T-cell (primary cell): ENCODE measurements around the gene WBP2. TPM values are rescaled to one million over a fixed set of nuclear protein-coding genes. Genes with fewer than 3 reads are reported as not detected.
A peak's percentile ranks its signal among the peaks of the same experiment; 100 is the strongest.

Source experiments
- ATAC-seq, 4 experiments: fragments of 200-7000 bp in 3 of 4; fragments of 150-1000 bp in 1 of 4; cut with Tn5 transposase; replicated peaks in 1 of 4; 1 replicate in 3 of 4; 2 replicates in 1 of 4; pipeline ENCODE4 v1.10.0; 2021; ENCODE audit warnings: moderate library complexity in 3 of 4, mild to moderate bottlenecking in 2 of 4, moderate number of reproducible peaks in 1 of 4
- CTCF ChIA-PET, 2 donors: fragments of 300-600 bp; sonication (Branson Sonifier 250); formaldehyde crosslinking; loops; one replicate each; lab custom pipeline; 2022; ENCODE audit warnings: antibody characterized with exemption in 2 of 2; lab: Charles Lee
- POLR2A ChIA-PET, 2 donors: fragments of 300-600 bp; sonication (Branson Sonifier 250); formaldehyde crosslinking; loops; one replicate each; lab custom pipeline; 2022; ENCODE audit warnings: antibody characterized with exemption in 2 of 2; lab: Charles Lee
- DNase-seq, 35 experiments: peaks; one replicate each; pipeline versions ENCODE4 v3.0.0 to v3.0.0-alpha.2; 2013 to 2023
- H3K27ac ChIP-seq: one replicate; pipeline ENCODE4 v1.5.1; 2013; ENCODE audit warnings: low read length
- H3K27me3 ChIP-seq, 2 experiments: replicated peaks in 1 of 2; 1 replicate in 1 of 2; 2 replicates in 1 of 2; pipeline versions ENCODE4 v1.6.1 to v1.7.0; 2013; ENCODE audit warnings: low read length in 1 of 2, mixed read lengths in 1 of 2; ENCODE audit not compliant: control insufficient read depth in 2 of 2, insufficient read depth in 2 of 2; ENCODE audit errors: extremely low read depth in 1 of 2
- H3K36me3 ChIP-seq, 2 donors: 1 replicate in 1 of 2; 2 replicates in 1 of 2; pipeline versions ENCODE4 v1.6.1 to v1.7.0; 2013; ENCODE audit warnings: low read length in 1 of 2; ENCODE audit not compliant: control insufficient read depth in 2 of 2, insufficient read depth in 1 of 2; ENCODE audit errors: extremely low read depth in 1 of 2
- H3K4me1 ChIP-seq, 2 experiments: 1 replicate in 1 of 2; 2 replicates in 1 of 2; pipeline versions ENCODE4 v1.6.1 to v1.7.0; 2013; ENCODE audit warnings: low read length in 2 of 2, mixed read lengths in 1 of 2; ENCODE audit not compliant: insufficient read depth in 2 of 2, control insufficient read depth in 1 of 2; ENCODE audit errors: extremely low read depth in 1 of 2
- H3K4me3 ChIP-seq, 2 donors: 1 replicate in 1 of 2; 2 replicates in 1 of 2; pipeline versions ENCODE4 v1.5.1 to v1.7.0; 2013; ENCODE audit warnings: mild to moderate bottlenecking in 2 of 2, low read length in 1 of 2, moderate library complexity in 1 of 2; ENCODE audit not compliant: control insufficient read depth in 1 of 2; ENCODE audit errors: extremely low read depth in 1 of 2
- H3K9me3 ChIP-seq: 2 replicates; pipeline ENCODE4 v1.7.0; 2013
- H3K27ac Mint-ChIP-seq, 2 donors: one replicate each; pipeline ENCODE4 v1.8.0; 2020 to 2021; ENCODE audit warnings: mild to moderate bottlenecking in 2 of 2, mixed read lengths in 2 of 2
- H3K27me3 Mint-ChIP-seq, 2 donors: one replicate each; pipeline ENCODE4 v1.8.0; 2021 to 2022; ENCODE audit warnings: mixed read lengths in 2 of 2
- H3K36me3 Mint-ChIP-seq: one replicate; pipeline ENCODE4 v1.8.0; 2021; ENCODE audit warnings: mixed read lengths
- H3K4me1 Mint-ChIP-seq, 3 donors: one replicate each; pipeline ENCODE4 v1.8.0; 2020 to 2022; ENCODE audit warnings: mixed read lengths in 3 of 3, mild to moderate bottlenecking in 1 of 3
- H3K4me3 Mint-ChIP-seq, 3 donors: one replicate each; pipeline ENCODE4 v1.8.0; 2020 to 2022; ENCODE audit warnings: mild to moderate bottlenecking in 3 of 3, mixed read lengths in 3 of 3, moderate library complexity in 3 of 3
- H3K9me3 Mint-ChIP-seq, 3 donors: one replicate each; pipeline ENCODE4 v1.8.0; 2020 to 2022; ENCODE audit warnings: mixed read lengths in 3 of 3
- WGBS: methylation state at CpG from one replicate; pipeline ENCODE4 v1.1.5; 2013; ENCODE audit warnings: missing lambda C conversion rate; ENCODE audit not compliant: insufficient coverage; 5-methylcytosine and 5-hydroxymethylcytosine counted together
- total RNA-seq, 35 experiments: library from RNA in 6 of 35; stranded (reverse) in 6 of 35; fragments of 120-200 nt in 1 of 35; gene quantifications; one replicate each; pipeline versions ENCODE4 v1.2.1 to v1.2.4 and lab custom pipeline; 2013 to 2026

WBP2 gene
- total RNA-seq, 5 donors from 2014 or later (not counting 1 experiment from before 2014, with no cell fraction given) = 91.4 to 158 (median 138) TPM

- H3K4me3 ChIP-seq = peak overlapping the region; percentile 57 to 67
- H3K4me1 ChIP-seq = peaks cover 22 to 58% of the 10 kb centered on the region in 2 experiments
- no peak for ATAC-seq
- POLR2A ChIA-PET = interaction anchor here (0.6 to 0.8 kb wide), 4 partner anchors 11 to 188 kb away, joined by 3 to 15 read pairs (median 6); no protein-coding TSS in a partner anchor
- Mint-ChIP-seq H3K4me1 (peaks cover 36 to 49% (median 46%) of the 10 kb centered on the region in 3 donors), H3K27ac (peak overlapping the region; percentile 90 to 94), H3K4me3 (peak overlapping the region; percentile 78 to 88 (median 85)), H3K36me3 (no peaks in the 10 kb centered on the region), H3K9me3 (no peaks in the 10 kb centered on the region), H3K27me3 (peaks cover 0 to 4% of the 10 kb centered on the region in 2 donors)
- 54% methylated on average over 4 of the region's 5 CpGs for WGBS
- peak overlapping the region; percentile 79 for H3K27ac ChIP-seq
- CTCF ChIA-PET = interaction anchor here (0.5 to 2.8 kb wide), 11 partner anchors 11 to 122 kb away, joined by 3 to 33 read pairs (median 3); partner anchors contain the start of genes MRPL38 (in 1 of the 2), UNK (in 1 of the 2) and WBP2 (in 1 of the 2)
- no peak for DNase-seq
- no peaks in the 10 kb centered on the region for H3K9me3 ChIP-seq
- peaks cover 2 to 22% of the 10 kb centered on the region in 2 experiments for H3K27me3 ChIP-seq
- no peaks in the 10 kb centered on the region for H3K36me3 ChIP-seq
Observed at GRCh38 chr17:75875940-75876189, 20.7 kb upstream of the WBP2 start.

- H3K4me3 Mint-ChIP-seq = peak overlapping the region; percentile 78 to 88 (median 85)
Observed at GRCh38 chr17:75875182-75875939, 20.2 kb upstream of the WBP2 start.

GRCh38 chr17:75874323-75875181 lies 19.4 kb upstream of the WBP2 start:
- 92% methylated on average over 30 of the region's 38 CpGs for WGBS
- peaks cover 22 to 58% of the 10 kb centered on the region in 2 experiments for H3K4me1 ChIP-seq
- peak overlapping the region; percentile 34 for H3K27ac ChIP-seq
- no peak for DNase-seq
- Mint-ChIP-seq H3K9me3 (no peaks in the 10 kb centered on the region), H3K4me1 (peaks cover 36 to 53% (median 46%) of the 10 kb centered on the region in 3 donors), H3K27ac (peak overlapping the region; percentile 90 to 94), H3K4me3 (peak overlapping the region in 1 of 3 donors; percentile 88), H3K36me3 (no peaks in the 10 kb centered on the region), H3K27me3 (no peaks in the 10 kb centered on the region)
- CTCF ChIA-PET = no interaction called here
- H3K9me3 ChIP-seq = no peaks in the 10 kb centered on the region
- no peak for ATAC-seq
- no peaks in the 10 kb centered on the region for H3K36me3 ChIP-seq
- H3K4me3 ChIP-seq = no peak overlapping the region
- peaks cover 0 to 19% of the 10 kb centered on the region in 2 experiments for H3K27me3 ChIP-seq
- POLR2A ChIA-PET = no interaction called here

More at GRCh38 chr17:75875182-75875939, 20.2 kb upstream of the WBP2 start:
- Mint-ChIP-seq H3K36me3 (no peaks in the 10 kb centered on the region), H3K4me1 (peaks cover 36 to 53% (median 46%) of the 10 kb centered on the region in 3 donors), H3K27me3 (peaks cover 0 to 4% of the 10 kb centered on the region in 2 donors), H3K27ac (peak overlapping the region; percentile 90 to 94), H3K9me3 (no peaks in the 10 kb centered on the region)
- ATAC-seq (no peak), DNase-seq (no peak)
- ChIA-PET CTCF (interaction anchor here (0.5 to 2.8 kb wide), 10 partner anchors 10 to 122 kb away, joined by 3 to 33 read pairs (median 3); partner anchors contain the start of genes MRPL38 (in 1 of the 2), UNK (in 1 of the 2) and WBP2 (in 1 of the 2)), POLR2A (interaction anchor here (0.6 to 0.8 kb wide), 4 partner anchors 11 to 188 kb away, joined by 3 to 15 read pairs (median 6); no protein-coding TSS in a partner anchor)
- Histone ChIP-seq H3K4me1 (peaks cover 22 to 58% of the 10 kb centered on the region in 2 experiments), H3K27ac (peak overlapping the region; percentile 79), H3K9me3 (no peaks in the 10 kb centered on the region), H3K36me3 (no peaks in the 10 kb centered on the region), H3K4me3 (peak overlapping the region; percentile 57 to 67), H3K27me3 (peaks cover 2 to 21% of the 10 kb centered on the region in 2 experiments)
- 59% methylated on average over 7 of the region's 18 CpGs for WGBS

GRCh38 chr17:75873587-75874322 lies 18.6 kb upstream of the WBP2 start:
- ATAC-seq (no peak), DNase-seq (no peak)
- H3K4me3 Mint-ChIP-seq = peak overlapping the region in 1 of 3 donors; percentile 6
- H3K4me1 ChIP-seq = peaks cover 22 to 56% of the 10 kb centered on the region in 2 experiments
- no peaks in the 10 kb centered on the region for H3K27me3 Mint-ChIP-seq
- H3K27ac Mint-ChIP-seq = peak overlapping the region; percentile 96
- H3K9me3 ChIP-seq = no peaks in the 10 kb centered on the region
- H3K36me3 ChIP-seq = no peaks in the 10 kb centered on the region
- H3K4me3 ChIP-seq = no peak overlapping the region
- no peaks in the 10 kb centered on the region for H3K36me3 Mint-ChIP-seq
- peaks cover 0 to 13% of the 10 kb centered on the region in 2 experiments for H3K27me3 ChIP-seq
- CTCF ChIA-PET = interaction anchor here in 1 of 2 donors (1.3 kb wide), 1 partner anchor 18 kb away, joined by 3 read pairs; the partner anchor contains the start of gene WBP2
- 85% methylated on average over 4 of the region's 11 CpGs for WGBS
- H3K4me1 Mint-ChIP-seq = peaks cover 34 to 51% (median 46%) of the 10 kb centered on the region in 3 donors
- H3K27ac ChIP-seq = peak overlapping the region; percentile 34
- H3K9me3 Mint-ChIP-seq = no peaks in the 10 kb centered on the region
- POLR2A ChIA-PET = interaction anchor here in 1 of 2 donors (0.7 kb wide), 1 partner anchor 192 kb away, joined by 4 read pairs; no protein-coding TSS in a partner anchor

- Histone ChIP-seq H3K9me3 (no peaks in the 10 kb centered on the region), H3K27me3 (peaks cover 0 to 10% of the 10 kb centered on the region in 2 experiments), H3K36me3 (no peaks in the 10 kb centered on the region), H3K4me1 (peaks cover 22 to 50% of the 10 kb centered on the region in 2 experiments), H3K4me3 (no peak overlapping the region), H3K27ac (peak overlapping the region; percentile 89)
- CTCF ChIA-PET = interaction anchor here in 1 of 2 donors (0.7 to 1.3 kb wide), 2 partner anchors 17 to 87 kb away, joined by 3 read pairs; partner anchors contain the start of gene WBP2
- Mint-ChIP-seq H3K27ac (peak overlapping the region; percentile 96), H3K36me3 (no peaks in the 10 kb centered on the region), H3K27me3 (no peaks in the 10 kb centered on the region), H3K4me3 (peak overlapping the region in 2 of 3 donors; percentile 24 to 47), H3K9me3 (no peaks in the 10 kb centered on the region), H3K4me1 (peaks cover 32 to 48% (median 43%) of the 10 kb centered on the region in 3 donors)
- DNase-seq = peak in 34 of 35 experiments; percentile 34 to 76 (median 60)
- ATAC-seq = peak; percentile 49 to 62 (median 61)
- POLR2A ChIA-PET = interaction anchor here (0.6 to 1.0 kb wide), 3 partner anchors 17 to 633 kb away, joined by 4 to 11 read pairs (median 4); partner anchors contain the start of gene WBP2 (in 1 of the 2)
- WGBS = 37% methylated on average over 6 of the region's 13 CpGs
Observed at GRCh38 chr17:75872434-75873351, 17.6 kb upstream of the WBP2 start.
